Hepatocyte (in vitro differentiated cells): ENCODE measurements around the gene TMEM147. TPM values are rescaled to one million over a fixed set of nuclear protein-coding genes. Genes with fewer than 3 reads are reported as not detected.

Source experiments
- DNase-seq: peaks from one replicate; pipeline ENCODE4 v3.0.0-alpha.2; 2016; ENCODE audit warnings: low spot score
- H2AFZ ChIP-seq: fragments of 200-600 bp; sonication (generic); 2 replicates; pipeline ENCODE4 v1.6.0; 2016; ENCODE audit warnings: antibody characterized with exemption, mild to moderate bottlenecking
- H3K27ac ChIP-seq: fragments of 200-600 bp; sonication (generic); 2 replicates; pipeline ENCODE4 v1.5.1; 2016; ENCODE audit warnings: mild to moderate bottlenecking
- H3K27me3 ChIP-seq: fragments of 200-600 bp; sonication (generic); 2 replicates; pipeline ENCODE4 v1.6.1; 2016
- H3K36me3 ChIP-seq: fragments of 200-600 bp; sonication (generic); replicated peaks from 2 replicates; pipeline ENCODE4 v1.5.1; 2016; ENCODE audit warnings: low read depth; ENCODE audit not compliant: insufficient read depth
- H3K4me1 ChIP-seq: fragments of 200-600 bp; sonication (generic); 2 replicates; pipeline ENCODE4 v1.5.1; 2016; ENCODE audit warnings: mild to moderate bottlenecking, moderate library complexity; ENCODE audit not compliant: insufficient read depth
- H3K4me2 ChIP-seq: fragments of 200-600 bp; sonication (generic); 2 replicates; pipeline ENCODE4 v1.6.0; 2016
- H3K4me3 ChIP-seq: fragments of 200-600 bp; sonication (generic); 2 replicates; pipeline ENCODE4 v1.5.1; 2016; ENCODE audit warnings: mild to moderate bottlenecking
- H3K79me2 ChIP-seq: fragments of 200-600 bp; sonication (generic); 2 replicates; pipeline ENCODE4 v1.6.0; 2017; ENCODE audit warnings: mild to moderate bottlenecking
- H3K9me2 ChIP-seq: fragments of 200-600 bp; sonication (generic); replicated peaks from 2 replicates; pipeline ENCODE4 v1.6.0; 2017; ENCODE audit warnings: mild to moderate bottlenecking; ENCODE audit not compliant: insufficient read depth
- H3K9me3 ChIP-seq: fragments of 200-600 bp; sonication (generic); 2 replicates; pipeline ENCODE4 v1.5.1; 2016; ENCODE audit warnings: low read depth, mild to moderate bottlenecking
- H4K20me1 ChIP-seq: fragments of 200-600 bp; sonication (generic); 2 replicates; pipeline ENCODE4 v1.6.0; 2016; ENCODE audit warnings: mild to moderate bottlenecking; ENCODE audit not compliant: insufficient read depth, poor library complexity, severe bottlenecking
- CTCF ChIP-seq: fragments of 200-600 bp; sonication (generic); IDR thresholded peaks from 2 replicates; pipeline ENCODE4 v1.5.1; 2016; ENCODE audit warnings: antibody characterized with exemption, mild to moderate bottlenecking; ENCODE audit not compliant: poor library complexity
- EZH2 ChIP-seq: fragments of 200-600 bp; sonication (generic); IDR thresholded peaks from 2 replicates; pipeline ENCODE4 v1.6.1; 2016; ENCODE audit warnings: antibody characterized with exemption, mild to moderate bottlenecking, borderline replicate concordance
- EZH2phosphoT487 ChIP-seq: fragments of 200-600 bp; sonication (generic); IDR thresholded peaks from one replicate; pipeline ENCODE4 v1.6.1; 2018; ENCODE audit warnings: antibody characterized with exemption, mild to moderate bottlenecking, low read depth, moderate library complexity; ENCODE audit not compliant: unreplicated experiment, severe bottlenecking
- WGBS: methylation state at CpG from one replicate; pipeline ENCODE4 v1.1.6; 2016; ENCODE audit warnings: low lambda C conversion rate; ENCODE audit errors: missing lambda C conversion rate; 5-methylcytosine and 5-hydroxymethylcytosine counted together
- polyA plus RNA-seq: library from polyadenylated mRNA; unstranded; fragments of >200 nt; fragmentation: Nextera tagmentation; extraction: Ambion mirVana; gene quantifications from 2 replicates; pipeline ENCODE4 v1.2.1, GENCODE V29; 2016
- total RNA-seq: library from RNA; depleted of rRNA; stranded (reverse); fragments of >200 nt; gene quantifications from 2 replicates; pipeline ENCODE4 v1.2.3, GENCODE V29; 2014

Gene TMEM147
- total and polyA plus RNA-seq, 2 experiments from 2014 or later: 115 to 287 TPM

- Histone ChIP-seq H4K20me1 (no peaks in the 10 kb centered on the region), H3K27me3 (no peaks in the 10 kb centered on the region), H3K27ac (no peak overlapping the region), H3K4me2 (no peak overlapping the region), H3K4me3 (no peak overlapping the region), H3K79me2 (peaks cover 16% of the 10 kb centered on the region), H3K9me3 (no peaks in the 10 kb centered on the region), H2AFZ (no peak overlapping the region), H3K36me3 (no peaks in the 10 kb centered on the region), H3K4me1 (peaks cover 7% of the 10 kb centered on the region), H3K9me2 (no peaks in the 10 kb centered on the region)
- 91% methylated on average over 7 of the region's 7 CpGs for WGBS
- no peak for DNase-seq
- TF ChIP-seq EZH2 (no peak), EZH2phosphoT487 (no peak), CTCF (no peak)
Observed at GRCh38 chr19:35540356-35540927, 5.0 kb upstream of the TMEM147 start.

GRCh38 chr19:35542209-35542608 is 3.2 kb upstream of the TMEM147 start:
- TF ChIP-seq CTCF: no peak
- no peak for TF ChIP-seq EZH2phosphoT487
- no peak for TF ChIP-seq EZH2
- Histone ChIP-seq H3K79me2 (peaks cover 32% of the 10 kb centered on the region), H2AFZ (no peak overlapping the region), H3K36me3 (no peaks in the 10 kb centered on the region), H3K9me3 (no peaks in the 10 kb centered on the region), H3K9me2 (no peaks in the 10 kb centered on the region), H3K27me3 (no peaks in the 10 kb centered on the region), H3K4me3 (no peak overlapping the region), H3K27ac (no peak overlapping the region), H4K20me1 (no peaks in the 10 kb centered on the region), H3K4me1 (peaks cover 15% of the 10 kb centered on the region), H3K4me2 (no peak overlapping the region)
- no peak for DNase-seq
- 97% methylated on average over 11 of the region's 11 CpGs for WGBS

GRCh38 chr19:35543280-35544109 is 1.9 kb upstream of the TMEM147 start:
- H4K20me1 ChIP-seq: no peaks in the 10 kb centered on the region
- 94% methylated on average over 15 of the region's 15 CpGs for WGBS
- TF ChIP-seq CTCF (no peak), EZH2 (no peak), EZH2phosphoT487 (no peak)
- peaks cover 15% of the 10 kb centered on the region for H3K4me1 ChIP-seq
- no peak overlapping the region for H3K4me3 ChIP-seq
- H2AFZ ChIP-seq: no peak overlapping the region
- no peak overlapping the region for H3K27ac ChIP-seq
- peaks cover 35% of the 10 kb centered on the region for H3K79me2 ChIP-seq
- H3K4me2 ChIP-seq: no peak overlapping the region
- H3K36me3 ChIP-seq: no peaks in the 10 kb centered on the region
- H3K27me3 ChIP-seq: no peaks in the 10 kb centered on the region
- no peak for DNase-seq
- no peaks in the 10 kb centered on the region for H3K9me2 ChIP-seq
- no peaks in the 10 kb centered on the region for H3K9me3 ChIP-seq
